HG03139 (cell line): ENCODE measurements around the gene MTERF2.

Experiments
- ATAC-seq: cut with Tn5 transposase; IDR thresholded peaks from one replicate; pipeline ENCODE4 v1.9.1; 2021; ENCODE audit not compliant: unreplicated experiment

The MTERF2 gene

GRCh38 chr12:106954462-106955376 lies 32.2 kb downstream of the MTERF2 start:
- no peak for ATAC-seq

DNA sequence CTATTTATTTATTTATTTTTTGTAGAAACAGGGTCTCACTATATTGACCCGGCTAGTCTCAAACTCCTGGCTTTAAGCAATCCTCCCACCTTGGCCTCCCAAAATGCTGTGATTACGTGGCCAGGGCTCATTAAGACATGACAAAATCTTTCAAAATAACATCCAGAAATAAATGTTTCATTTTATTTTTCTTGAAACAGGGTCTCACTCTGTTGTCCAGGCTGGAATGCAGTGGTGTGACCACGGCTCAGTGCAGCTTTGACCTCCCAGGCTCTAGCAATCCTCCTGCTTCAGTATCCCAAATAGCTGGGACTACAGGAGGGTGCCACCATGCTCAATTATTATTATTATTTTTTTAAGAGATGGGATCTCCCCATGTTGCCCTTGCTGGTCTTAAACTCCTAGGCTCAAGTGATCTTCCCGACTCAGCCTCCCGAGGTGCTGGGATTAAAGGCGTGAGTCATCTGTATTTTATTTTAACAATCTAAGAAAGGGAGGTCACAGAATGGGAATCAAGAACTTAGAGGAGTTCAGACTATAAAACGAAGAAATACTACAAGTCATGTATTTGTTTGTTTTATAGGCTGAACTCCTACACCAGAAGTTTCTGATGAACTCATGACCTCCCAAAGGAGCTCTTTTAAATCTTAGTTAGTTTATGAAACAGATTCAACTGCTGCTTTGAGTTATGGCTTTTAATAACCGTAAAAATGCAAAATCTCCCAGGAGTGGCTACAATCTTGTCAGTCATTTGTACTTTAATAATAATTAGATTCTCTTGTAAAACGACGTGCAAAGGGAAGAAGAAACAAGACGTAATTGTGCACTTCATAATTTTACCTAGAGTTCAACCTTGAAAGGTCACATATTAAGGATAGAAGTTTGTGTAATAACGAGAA lies 33.3 kb downstream of the MTERF2 start:
- no peak for ATAC-seq

GRCh38 chr12:106950591-106950990 lies 36.4 kb downstream of the MTERF2 start:
- no peak for ATAC-seq

DNA sequence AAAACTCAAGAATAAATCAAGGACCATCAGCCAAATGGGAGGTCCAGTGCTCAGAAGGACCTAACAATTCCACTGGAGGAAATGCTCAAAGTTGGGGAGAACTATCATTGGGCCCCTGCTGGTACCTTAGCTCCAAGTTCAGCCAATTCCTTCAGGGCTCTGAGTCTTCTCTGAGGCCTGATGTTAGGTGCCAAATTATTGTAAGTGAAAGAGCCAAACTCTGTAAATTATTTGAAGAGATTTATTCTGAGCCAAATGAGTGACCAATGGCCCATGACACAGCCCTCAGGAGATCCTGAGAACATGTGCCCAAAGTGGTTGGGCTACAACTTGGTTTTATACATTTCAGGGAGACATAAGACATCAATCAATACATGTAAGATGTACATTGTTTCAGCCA lies 39.5 kb downstream of the MTERF2 start:
- ATAC-seq: no peak

- no peak for ATAC-seq
Measured at GRCh38 chr12:106945261-106945851, 41.6 kb downstream of the MTERF2 start.

GRCh38 chr12:106942775-106943174 lies 44.2 kb downstream of the MTERF2 start:
- no peak for ATAC-seq

- ATAC-seq: no peak
Measured at GRCh38 chr12:106941481-106942156, 45.3 kb downstream of the MTERF2 start.

DNA sequence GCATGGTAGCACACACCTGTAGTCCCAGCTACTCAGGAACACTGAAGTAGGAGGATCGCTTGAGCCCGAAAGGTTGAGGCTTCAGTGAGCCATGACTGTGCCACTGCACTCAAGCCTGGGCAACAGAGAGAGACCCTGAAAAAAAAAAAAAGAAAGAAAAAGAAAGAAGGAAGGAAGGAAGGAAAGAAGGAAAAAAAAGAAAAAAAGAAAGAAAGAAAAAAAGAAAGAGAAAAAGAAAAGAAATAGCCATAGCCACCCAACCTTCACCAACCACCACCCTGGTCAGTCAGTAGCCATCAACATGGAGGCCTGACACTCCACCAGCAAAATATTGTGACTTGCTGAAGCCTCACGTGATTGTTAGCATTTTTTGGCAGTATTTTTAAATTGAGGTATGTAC lies 52.7 kb downstream of the MTERF2 start:
- ATAC-seq: no peak
